Measurements from ENCODE around the gene SCUBE2. TPM values are rescaled to one million over a fixed set of nuclear protein-coding genes. Genes with fewer than 3 reads are reported as not detected.

Gene SCUBE2
- 15.7 TPM for total RNA-seq

GRCh38 chr11:9091044-9091922, at the start of gene SCUBE2:
SCUBE2 (minus strand) TSS chr11:9091599; CDS start chr11:9091528, 71 bp downstream.
- DNase-seq: no peak

GRCh38 chr11:9141186-9141585, 49.8 kb upstream of the SCUBE2 start:
- DNase-seq: no peak

- no peak for DNase-seq
These were observed 48.4 kb upstream of the SCUBE2 start for GRCh38 chr11:9139628-9140357.

- DNase-seq: peak; percentile 24
These were observed 47.5 kb upstream of the SCUBE2 start for GRCh38 chr11:9138612-9139579.

GRCh38 chr11:9138133-9138453, 46.7 kb upstream of the SCUBE2 start:
- no peak for DNase-seq

GRCh38 chr11:9137293-9138132, 46.1 kb upstream of the SCUBE2 start:
- peak; percentile 48 for DNase-seq

- no peak for DNase-seq
These were observed 45.3 kb upstream of the SCUBE2 start for GRCh38 chr11:9136741-9137140.

- DNase-seq: no peak
These were observed 42.6 kb upstream of the SCUBE2 start for GRCh38 chr11:9133956-9134355.

- DNase-seq: no peak
These were observed 40.9 kb upstream of the SCUBE2 start for GRCh38 chr11:9132203-9132878.

GRCh38 chr11:9130297-9130696, 38.9 kb upstream of the SCUBE2 start:
- no peak for DNase-seq

- DNase-seq: no peak
These were observed 35.2 kb upstream of the SCUBE2 start for GRCh38 chr11:9126636-9127035.

- DNase-seq: no peak
These were observed 33.9 kb upstream of the SCUBE2 start for GRCh38 chr11:9125185-9125886.

GRCh38 chr11:9123595-9124304, 32.4 kb upstream of the SCUBE2 start:
- DNase-seq: no peak

- no peak for DNase-seq
These were observed 30.0 kb upstream of the SCUBE2 start for GRCh38 chr11:9121469-9121796.

- DNase-seq: no peak
These were observed 29.5 kb upstream of the SCUBE2 start for GRCh38 chr11:9120664-9121468.

GRCh38 chr11:9118277-9118676, 26.9 kb upstream of the SCUBE2 start:
- no peak for DNase-seq

GRCh38 chr11:9112075-9112474, 20.7 kb upstream of the SCUBE2 start:
- DNase-seq: no peak

GRCh38 chr11:9109858-9110731, 18.7 kb upstream of the SCUBE2 start:
- DNase-seq: no peak
